Measurements from ENCODE around the gene CA10.

Gene CA10

DNA sequence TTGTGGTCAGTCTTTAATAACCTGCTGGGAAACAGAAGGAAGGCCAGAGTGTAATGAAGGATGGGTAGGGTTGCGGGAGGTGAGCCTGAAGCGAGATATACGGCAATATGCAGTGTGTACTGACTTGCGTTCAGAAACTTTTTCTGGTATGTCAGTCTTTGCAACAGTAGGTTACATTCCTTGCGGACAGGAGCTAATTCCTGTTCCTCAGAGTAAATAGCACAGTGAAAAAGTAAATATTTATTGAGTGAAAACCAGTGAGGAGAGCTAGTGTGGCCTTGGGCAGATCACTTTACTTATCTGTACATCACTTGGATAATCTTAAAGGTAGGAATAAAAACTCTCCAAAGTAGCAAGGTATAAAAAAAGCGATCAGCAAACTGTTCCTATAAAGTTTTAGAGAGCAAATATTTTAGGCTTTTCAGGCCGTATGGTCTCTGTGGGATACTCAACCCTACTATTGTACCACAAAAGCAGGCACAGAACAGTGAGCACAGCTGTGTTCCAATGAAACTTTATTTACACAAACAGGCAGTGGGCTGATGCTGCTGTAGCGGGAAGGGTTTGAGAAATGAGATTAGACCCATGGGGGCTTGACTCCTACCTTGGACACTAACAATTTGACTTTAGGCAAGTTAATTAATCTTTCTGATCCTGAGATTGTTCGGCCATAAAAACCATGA, 550.1 kb downstream of the CA10 start:
- no peak for DNase-seq (ENCODE audit: low spot score)
- FAIRE-seq, result no peak

DNA sequence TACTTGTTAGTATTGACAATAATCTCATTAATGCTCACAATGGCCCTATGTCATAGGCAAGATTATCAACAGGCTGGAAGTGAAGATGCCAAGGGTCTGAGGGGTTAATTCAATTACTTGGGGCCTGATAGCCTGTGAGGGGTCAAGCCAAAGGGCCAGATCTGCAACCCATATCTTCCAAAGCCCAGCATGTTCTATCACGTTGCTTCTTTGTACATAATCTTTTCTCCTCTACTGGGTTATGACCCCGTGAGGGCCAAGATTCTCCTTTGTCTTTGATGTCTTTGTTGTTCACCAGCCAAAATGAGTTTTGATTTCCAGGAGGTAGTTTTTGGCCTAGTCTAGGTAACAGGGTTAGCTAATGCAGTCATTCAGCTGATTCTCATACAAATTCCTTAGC, 551.0 kb downstream of the CA10 start:
- DNase-seq (ENCODE audit: low spot score), result no peak
- FAIRE-seq, result no peak

- DNase-seq (ENCODE audit: low spot score) (no peak), FAIRE-seq (no peak)
These were observed 554.1 kb downstream of the CA10 start for GRCh38 chr17:51604299-51605020.

DNA sequence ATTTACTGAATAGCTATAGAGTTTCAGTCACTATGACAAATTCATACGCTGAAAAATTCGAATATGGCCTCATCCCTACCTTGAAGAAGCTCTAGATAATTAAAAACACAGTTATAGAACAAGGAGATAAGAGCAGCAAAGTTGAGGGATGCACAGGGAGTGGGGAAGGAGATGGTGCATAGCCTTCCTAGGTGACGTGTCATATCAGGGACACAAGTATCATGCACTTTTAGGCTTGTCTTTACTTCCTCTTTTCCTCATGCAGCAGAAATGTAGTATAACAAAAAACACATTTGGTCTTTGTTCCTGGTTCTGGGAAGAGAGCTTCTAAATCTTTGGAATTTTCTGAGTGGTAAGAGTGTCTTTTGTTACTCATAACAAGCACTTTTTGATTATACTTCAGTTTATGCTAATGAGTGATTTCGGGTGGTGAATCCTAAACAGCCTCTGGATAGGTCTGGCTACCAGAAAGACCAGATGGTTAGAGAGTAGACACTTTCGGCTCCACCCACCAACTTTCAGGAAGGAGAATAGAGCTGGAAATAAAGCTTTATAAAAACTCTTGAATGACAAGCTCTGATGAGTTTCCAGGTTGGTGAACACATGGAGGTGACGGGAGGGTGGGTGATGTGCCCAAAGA, 556.8 kb downstream of the CA10 start:
- no peak for FAIRE-seq
- no peak for DNase-seq (ENCODE audit: low spot score)

- FAIRE-seq (no peak), DNase-seq (ENCODE audit: low spot score) (no peak)
These were observed 559.7 kb downstream of the CA10 start for GRCh38 chr17:51598824-51599223.

GRCh38 chr17:51597345-51597744, 561.2 kb downstream of the CA10 start:
- FAIRE-seq (no peak), DNase-seq (ENCODE audit: low spot score) (no peak)

- no peak for DNase-seq (ENCODE audit: low spot score)
- FAIRE-seq, result no peak
These were observed 562.6 kb downstream of the CA10 start for GRCh38 chr17:51595826-51596398.

DNA sequence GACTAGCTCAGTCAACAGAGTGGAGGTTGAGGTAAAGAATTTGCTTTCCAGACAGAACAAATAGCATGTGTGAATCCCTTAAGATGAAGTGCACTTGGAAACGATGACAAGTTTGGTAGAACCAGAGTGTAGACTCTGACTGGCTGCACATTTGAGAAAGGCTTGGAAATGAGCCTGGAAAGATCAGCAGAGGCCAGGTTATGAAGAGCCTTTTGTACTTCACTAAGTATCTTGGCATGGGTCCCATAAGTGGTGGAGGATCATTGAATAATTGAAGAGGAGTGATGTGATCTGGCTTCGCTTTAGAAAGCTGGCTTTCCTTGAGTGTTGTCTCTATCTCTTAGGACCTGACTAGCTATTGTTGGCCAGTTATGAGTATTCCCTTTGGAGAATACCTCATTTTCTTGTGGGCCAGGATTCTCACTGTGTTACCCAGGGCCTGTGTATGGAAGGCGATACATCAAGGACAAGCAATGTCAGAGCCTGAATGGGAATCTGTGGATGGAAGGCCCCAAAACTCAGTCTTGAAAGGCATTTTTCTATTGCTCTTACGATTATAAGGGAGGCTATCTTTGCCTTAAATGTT, 568.4 kb downstream of the CA10 start:
- FAIRE-seq, result no peak
- DNase-seq (ENCODE audit: low spot score), result no peak

DNA sequence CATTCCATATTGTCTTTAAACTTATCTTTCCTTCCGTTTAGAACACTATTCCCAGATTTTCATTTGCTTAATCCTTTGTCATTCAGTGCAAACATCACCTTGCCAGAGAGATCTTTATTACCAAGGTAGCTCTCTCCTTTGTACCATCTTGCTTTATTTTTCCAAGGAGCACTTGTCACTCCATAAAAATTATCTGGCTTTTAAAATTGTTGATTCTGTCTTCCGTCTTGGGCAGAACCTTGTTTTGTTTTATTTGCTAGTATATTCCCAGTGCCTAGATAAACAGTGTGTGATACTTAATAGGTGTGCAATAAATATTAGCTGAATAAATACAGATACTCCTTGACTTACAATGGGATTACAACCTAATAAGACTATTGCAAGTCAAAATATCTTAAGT, 570.5 kb downstream of the CA10 start:
- no peak for FAIRE-seq
- DNase-seq (ENCODE audit: low spot score), result no peak

GRCh38 chr17:51587516-51587915, 571.0 kb downstream of the CA10 start:
- DNase-seq (ENCODE audit: low spot score) (no peak), FAIRE-seq (no peak)

- no peak for FAIRE-seq
- peak; percentile 13 for DNase-seq (ENCODE audit: low spot score)
These were observed 572.9 kb downstream of the CA10 start for GRCh38 chr17:51585514-51586104.

DNA sequence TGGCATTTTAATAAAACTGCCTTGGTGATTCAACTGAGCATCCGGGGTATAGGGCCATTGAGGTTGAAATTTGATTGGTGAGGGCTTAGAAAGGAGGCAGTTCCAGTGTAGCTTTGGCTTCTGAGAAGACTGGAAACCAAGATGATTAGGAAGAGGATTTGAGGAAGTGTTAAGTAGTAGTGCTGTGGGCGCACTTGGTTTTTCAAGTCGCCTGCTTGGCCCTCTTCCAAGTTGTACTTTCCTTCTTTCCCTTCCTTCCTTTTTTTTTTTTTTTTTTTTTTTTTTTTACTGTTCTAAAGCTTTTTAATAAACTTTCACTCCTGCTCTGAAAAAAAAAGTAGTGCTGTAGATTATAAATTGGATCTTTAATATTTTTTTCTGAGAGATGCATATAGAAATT, 577.6 kb downstream of the CA10 start:
- FAIRE-seq (no peak), DNase-seq (ENCODE audit: low spot score) (no peak)
